Progenitor cell of endocrine pancreas (in vitro differentiated cells): ENCODE measurements around the gene DZIP3. TPM values are rescaled to one million over a fixed set of nuclear protein-coding genes. Genes with fewer than 3 reads are reported as not detected.
A peak's percentile ranks its signal among the peaks of the same experiment; 100 is the strongest.

Experiments
- DNase-seq: peaks from one replicate; pipeline ENCODE4 v3.0.0; 2021; ENCODE audit warnings: low spot score; ENCODE audit not compliant: unreplicated experiment
- H3K27ac Mint-ChIP-seq: 2 replicates; pipeline ENCODE4 v1.8.0; 2021; ENCODE audit warnings: mild to moderate bottlenecking, moderate library complexity, mixed read lengths
- H3K27me3 Mint-ChIP-seq: 2 replicates; pipeline ENCODE4 v1.8.0; 2021; ENCODE audit warnings: mixed read lengths
- H3K36me3 Mint-ChIP-seq: 2 replicates; pipeline ENCODE4 v1.8.0; 2022; ENCODE audit warnings: mixed read lengths; ENCODE audit not compliant: insufficient read depth
- H3K4me1 Mint-ChIP-seq: 2 replicates; pipeline ENCODE4 v1.8.0; 2021; ENCODE audit warnings: low read depth, mixed read lengths
- H3K4me3 Mint-ChIP-seq: 2 replicates; pipeline ENCODE4 v1.8.0; 2021; ENCODE audit warnings: low read depth, mild to moderate bottlenecking, moderate library complexity, mixed read lengths
- H3K9me3 Mint-ChIP-seq: 2 replicates; pipeline ENCODE4 v1.8.0; 2021; ENCODE audit warnings: low read depth, mixed read lengths
- CTCF ChIP-seq: fragments of 200-600 bp; sonication (generic); IDR thresholded peaks from one replicate; pipeline ENCODE4 v1.5.0; 2021; ENCODE audit warnings: antibody characterized with exemption, mild to moderate bottlenecking; ENCODE audit not compliant: unreplicated experiment
- total RNA-seq: library from RNA; stranded (reverse); gene quantifications from 2 replicates; pipeline ENCODE4 v1.2.1, GENCODE V29; 2021

The DZIP3 gene
- total RNA-seq, 1 donor from 2014 or later: 33.6 TPM

DNA sequence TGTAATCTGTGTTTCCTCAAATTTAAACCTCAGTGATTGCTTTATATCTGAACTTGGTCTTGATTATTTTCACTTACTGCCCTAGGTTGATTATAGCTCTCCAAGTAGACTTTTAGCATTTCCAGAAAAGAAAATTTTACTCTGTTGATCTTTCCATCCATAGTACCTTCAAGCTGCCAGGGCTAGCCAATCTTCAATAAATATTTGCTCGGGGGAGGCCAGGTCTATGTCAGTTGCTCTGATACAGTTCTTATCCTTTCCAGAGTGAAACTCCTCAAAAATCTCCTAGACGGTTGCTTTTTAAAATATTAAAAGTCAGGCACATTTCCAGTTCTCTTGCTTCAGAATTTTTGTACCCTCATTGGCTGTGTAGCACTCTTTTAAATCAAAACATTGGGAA lies 128.9 kb downstream of the DZIP3 start:
- no peak for TF ChIP-seq CTCF
- peak overlapping the region; percentile 57 for H3K27ac Mint-ChIP-seq
- peaks cover 15% of the 10 kb centered on the region for H3K4me1 Mint-ChIP-seq
- H3K27me3 Mint-ChIP-seq: no peaks in the 10 kb centered on the region
- DNase-seq: no peak
- no peak overlapping the region for H3K4me3 Mint-ChIP-seq
- H3K9me3 Mint-ChIP-seq: peaks cover under 1% of the 10 kb centered on the region
- H3K36me3 Mint-ChIP-seq: no peaks in the 10 kb centered on the region

DNA sequence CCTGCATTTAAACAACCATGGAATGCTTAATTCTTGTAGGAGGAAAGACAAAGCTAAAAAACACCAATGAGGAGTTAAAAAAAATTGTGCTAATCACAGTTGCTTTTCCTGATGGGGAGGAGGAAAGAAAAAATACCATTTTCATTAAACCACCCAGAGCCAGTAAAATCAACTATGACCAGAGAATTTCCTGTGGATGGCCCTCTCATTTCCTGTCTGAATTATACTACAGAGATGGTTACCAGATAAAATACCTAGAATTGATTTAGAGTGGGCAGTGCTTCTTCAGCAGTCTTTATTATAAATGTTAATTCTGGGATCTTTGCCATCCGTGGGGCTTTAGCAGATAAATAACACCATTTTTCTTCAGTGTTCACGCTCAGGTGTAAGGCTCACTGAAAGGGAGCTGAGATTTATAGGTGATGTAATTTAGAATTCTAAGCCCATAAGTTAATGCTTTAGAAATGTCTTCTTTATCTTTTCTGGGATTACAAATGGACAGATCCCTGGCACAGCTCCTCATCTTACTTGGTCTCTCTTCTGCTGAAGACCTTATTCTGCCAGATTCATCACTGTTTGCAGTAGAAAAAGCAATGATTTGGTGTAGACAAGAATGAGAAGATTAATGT lies 129.8 kb downstream of the DZIP3 start:
- no peaks in the 10 kb centered on the region for H3K27me3 Mint-ChIP-seq
- no peaks in the 10 kb centered on the region for H3K36me3 Mint-ChIP-seq
- no peak for TF ChIP-seq CTCF
- no peak for DNase-seq
- no peak overlapping the region for H3K4me3 Mint-ChIP-seq
- peaks cover 15% of the 10 kb centered on the region for H3K4me1 Mint-ChIP-seq
- H3K27ac Mint-ChIP-seq: no peak overlapping the region
- no peaks in the 10 kb centered on the region for H3K9me3 Mint-ChIP-seq

- Mint-ChIP-seq H3K36me3 (no peaks in the 10 kb centered on the region), H3K27me3 (no peaks in the 10 kb centered on the region), H3K9me3 (no peaks in the 10 kb centered on the region), H3K4me1 (peaks cover 15% of the 10 kb centered on the region), H3K27ac (no peak overlapping the region), H3K4me3 (no peak overlapping the region)
- no peak for DNase-seq
- no peak for TF ChIP-seq CTCF
Observed at GRCh38 chr3:108722724-108723123, 133.2 kb downstream of the DZIP3 start.

- TF ChIP-seq CTCF: no peak
- H3K27me3 Mint-ChIP-seq: no peaks in the 10 kb centered on the region
- no peak overlapping the region for H3K4me3 Mint-ChIP-seq
- DNase-seq: no peak
- H3K27ac Mint-ChIP-seq: no peak overlapping the region
- H3K4me1 Mint-ChIP-seq: peaks cover 8% of the 10 kb centered on the region
- H3K9me3 Mint-ChIP-seq: no peaks in the 10 kb centered on the region
- no peaks in the 10 kb centered on the region for H3K36me3 Mint-ChIP-seq
Observed at GRCh38 chr3:108724101-108724500, 134.6 kb downstream of the DZIP3 start.

DNA sequence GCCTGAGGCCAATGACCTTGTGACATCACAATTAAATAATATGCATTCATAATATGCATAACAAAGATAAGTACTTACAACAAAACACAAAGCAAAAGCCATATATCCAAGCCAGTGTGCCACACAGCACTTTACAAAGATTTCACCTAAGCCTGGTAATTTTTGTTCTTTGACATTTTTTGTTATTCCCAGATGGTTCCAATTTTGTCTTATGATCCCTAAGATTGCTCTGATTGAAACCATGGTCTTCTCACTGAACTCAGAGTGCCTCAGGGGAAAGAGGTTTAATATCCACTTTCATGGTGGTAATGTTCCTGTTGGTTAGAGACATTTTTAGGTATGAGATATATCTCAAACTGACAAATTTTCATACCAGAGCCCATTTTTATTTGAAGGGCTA lies 138.6 kb downstream of the DZIP3 start:
- H3K9me3 Mint-ChIP-seq: no peaks in the 10 kb centered on the region
- no peaks in the 10 kb centered on the region for H3K27me3 Mint-ChIP-seq
- no peaks in the 10 kb centered on the region for H3K36me3 Mint-ChIP-seq
- no peak for TF ChIP-seq CTCF
- H3K27ac Mint-ChIP-seq: no peak overlapping the region
- peaks cover 5% of the 10 kb centered on the region for H3K4me1 Mint-ChIP-seq
- H3K4me3 Mint-ChIP-seq: no peak overlapping the region
- DNase-seq: no peak
